Gastrocnemius medialis (tissue), 4 donors: Measurements from ENCODE around the gene CFDP1.

Source experiments
- CTCF ChIP-seq, 5 experiments: fragments of 450-650 bp in 3 of 5; fragments of 200-600 bp in 2 of 5; sonication (generic) in 2 of 5; IDR thresholded peaks in 4 of 5; conservative IDR thresholded peaks in 1 of 5; 1 replicate in 4 of 5; 2 replicates in 1 of 5; pipeline ENCODE4 v1.5.1; 2016 to 2019; ENCODE audit warnings: antibody characterized with exemption in 5 of 5, mild to moderate bottlenecking in 3 of 5, moderate library complexity in 3 of 5
- POLR2A ChIP-seq, 2 donors: fragments of 450-650 bp; IDR thresholded peaks; one replicate each; pipeline ENCODE4 v1.6.1; 2017; ENCODE audit warnings: antibody characterized with exemption in 2 of 2, mild to moderate bottlenecking in 2 of 2, moderate library complexity in 2 of 2

- TF ChIP-seq CTCF (IDR thresholded peaks at IDR 0.05 in 4 of 5, conservative IDR thresholded peaks at IDR 0.05 in 1 of 5) (no peak), POLR2A (IDR thresholded peaks at IDR 0.05) (no peak)
These were observed 145.1 kb downstream of the CFDP1 start for GRCh38 chr16:75288181-75288580.
